Neural cell (in vitro differentiated cells): Measurements from ENCODE around the gene ZXDC. TPM values are rescaled to one million over a fixed set of nuclear protein-coding genes. Genes with fewer than 3 reads are reported as not detected.

ENCODE experiments used
- H2AFZ ChIP-seq: fragments of 200-600, 300-800 bp; sonication (generic), shearing (Covaris generic); 2 replicates; pipeline ENCODE4 v1.6.0; 2014; ENCODE audit warnings: low read depth, mild to moderate bottlenecking, antibody characterized with exemption, low read length, moderate library complexity
- H3F3A ChIP-seq: fragments of 200-600 bp; shearing (Covaris generic); 2 replicates; pipeline ENCODE4 v1.6.1; 2016; ENCODE audit warnings: mild to moderate bottlenecking, moderate library complexity, mixed read lengths, antibody characterized with exemption, low read length; ENCODE audit not compliant: insufficient read depth, poor library complexity, severe bottlenecking
- H3K27ac ChIP-seq: fragments of 200-600, 300-800 bp; sonication (generic), shearing (Covaris generic); 2 replicates; pipeline ENCODE4 v1.5.1; 2014; ENCODE audit warnings: mild to moderate bottlenecking, low read length, moderate library complexity
- H3K27me3 ChIP-seq: fragments of 300-800, 200-600 bp; sonication (generic), shearing (Covaris generic); 2 replicates; pipeline ENCODE4 v1.6.0; 2014; ENCODE audit warnings: mild to moderate bottlenecking, low read depth, low read length, moderate library complexity; ENCODE audit not compliant: insufficient read depth
- H3K36me3 ChIP-seq: fragments of 300-800, 200-600 bp; sonication (generic), shearing (Covaris generic); 2 replicates; pipeline ENCODE4 v1.5.1; 2014; ENCODE audit warnings: mild to moderate bottlenecking, antibody characterized with exemption, low read length, moderate library complexity; ENCODE audit not compliant: insufficient read depth
- H3K4me2 ChIP-seq: fragments of 300-800, 200-600 bp; sonication (generic), shearing (Covaris generic); 2 replicates; pipeline ENCODE4 v1.6.0; 2014; ENCODE audit warnings: mild to moderate bottlenecking, low read length
- H3K4me3 ChIP-seq: fragments of 300-800, 200-600 bp; sonication (generic), shearing (Covaris generic); 2 replicates; pipeline ENCODE4 v1.5.1; 2014; ENCODE audit warnings: mild to moderate bottlenecking, low read length, moderate library complexity
- H3K79me2 ChIP-seq: fragments of 200-600 bp; shearing (Covaris generic); replicated peaks from 2 replicates; pipeline ENCODE4 v1.6.0; 2014; ENCODE audit warnings: mild to moderate bottlenecking, low read length, moderate library complexity; ENCODE audit not compliant: insufficient read depth
- H3K9ac ChIP-seq: fragments of 300-800, 200-600 bp; sonication (generic), shearing (Covaris generic); 2 replicates; pipeline ENCODE4 v1.6.1; 2016; ENCODE audit warnings: mild to moderate bottlenecking, low read length, mixed read lengths
- H3K9me2 ChIP-seq: fragments of 200-600 bp; shearing (Covaris generic); 2 replicates; pipeline ENCODE4 v1.6.1; 2016; ENCODE audit warnings: mild to moderate bottlenecking, low read length, mixed read lengths; ENCODE audit not compliant: insufficient read depth
- H3K9me3 ChIP-seq: fragments of 200-600, 300-800 bp; sonication (generic), shearing (Covaris generic); 2 replicates; pipeline ENCODE4 v1.6.1; 2016; ENCODE audit warnings: mild to moderate bottlenecking, mixed run types, low read length, moderate library complexity, mixed read lengths
- H4K20me1 ChIP-seq: fragments of 200-600 bp; shearing (Covaris generic); 2 replicates; pipeline ENCODE4 v1.6.1; 2016; ENCODE audit warnings: mild to moderate bottlenecking, mixed run types; ENCODE audit not compliant: insufficient read depth
- EP300 ChIP-seq: fragments of 450-650 bp; conservative IDR thresholded peaks from 2 replicates; pipeline ENCODE4 v1.6.1; 2014; ENCODE audit warnings: antibody characterized with exemption, mild to moderate bottlenecking, moderate library complexity; ENCODE audit not compliant: poor library complexity, severe bottlenecking
- EZH2 ChIP-seq: fragments of 200-600, 300-800 bp; shearing (Covaris generic), sonication (generic); IDR thresholded peaks from 2 replicates; pipeline ENCODE4 v1.6.1; 2014; ENCODE audit warnings: antibody characterized with exemption, low read length, borderline replicate concordance, mild to moderate bottlenecking; ENCODE audit not compliant: insufficient read depth, poor library complexity, severe bottlenecking
- MXI1 ChIP-seq: fragments of 450-650 bp; conservative IDR thresholded peaks from 2 replicates; pipeline ENCODE4 v1.6.1; 2014; ENCODE audit warnings: antibody characterized with exemption, mild to moderate bottlenecking; ENCODE audit not compliant: poor library complexity, severe bottlenecking
- POLR2AphosphoS5 ChIP-seq: IDR thresholded peaks from 2 replicates; pipeline ENCODE4 v1.6.1; 2012
- RAD21 ChIP-seq: fragments of 450-650 bp; conservative IDR thresholded peaks from 2 replicates; pipeline ENCODE4 v1.6.1; 2014; ENCODE audit warnings: antibody characterized with exemption, mild to moderate bottlenecking, moderate library complexity
- SMC3 ChIP-seq: fragments of 450-650 bp; conservative IDR thresholded peaks from 2 replicates; pipeline ENCODE4 v1.6.1; 2014; ENCODE audit warnings: antibody characterized with exemption, mild to moderate bottlenecking, moderate library complexity; ENCODE audit not compliant: poor library complexity
- TAF1 ChIP-seq: IDR thresholded peaks from 2 replicates; pipeline ENCODE4 v1.6.1; 2012; ENCODE audit warnings: low read depth
- polyA plus RNA-seq: library from polyadenylated mRNA; depleted of rRNA; stranded (reverse); fragments of >200 nt; gene quantifications from 2 replicates; pipeline ENCODE4 v1.2.3, GENCODE V29; 2014
- TF ChIP-seq, protein P1 (sequence below): fragments of 450-650 bp; IDR thresholded peaks from 2 replicates; pipeline ENCODE4 v1.5.1; 2014; ENCODE audit warnings: antibody characterized with exemption, mild to moderate bottlenecking, moderate library complexity; ENCODE audit not compliant: poor library complexity, severe bottlenecking
- TF ChIP-seq, protein P2 (sequence below): IDR thresholded peaks from 2 replicates; pipeline ENCODE4 v1.6.1; 2012; ENCODE audit warnings: borderline replicate concordance

The ZXDC gene
- polyA plus RNA-seq, 1 donor from 2014 or later, result 22.2 TPM

DNA sequence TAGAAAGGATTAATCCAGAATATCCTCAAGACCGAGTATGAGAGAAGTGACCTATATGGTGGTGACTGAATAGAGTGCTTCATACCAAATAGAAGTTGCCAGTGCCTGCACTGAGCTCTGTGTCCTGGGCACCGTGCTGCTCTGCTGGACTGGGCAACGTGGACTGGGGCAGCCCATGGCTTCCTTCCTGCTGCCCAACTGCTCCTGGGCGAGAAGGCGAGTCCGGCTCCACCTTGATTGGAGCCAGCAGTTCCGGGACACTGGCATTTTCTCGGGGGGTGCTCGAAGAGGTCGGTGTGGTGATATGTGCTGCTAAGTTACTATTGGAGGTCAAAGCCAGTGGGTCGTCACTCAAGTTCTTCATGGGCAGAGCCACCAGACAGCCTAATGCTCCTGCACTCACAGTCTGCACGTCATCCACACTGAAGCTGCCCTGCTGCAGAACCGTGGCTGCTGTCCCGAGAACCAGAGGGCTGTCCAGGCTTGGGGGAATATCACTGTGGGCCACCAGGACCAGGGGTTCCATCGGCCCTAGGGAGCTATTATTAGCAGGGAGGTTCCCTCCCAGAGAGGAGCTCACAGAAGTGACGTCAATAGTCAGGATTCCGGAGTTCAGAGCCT is 14.1 kb downstream of the ZXDC start:
- Histone ChIP-seq H3K9me3 (no peaks in the 10 kb centered on the region), H3K4me3 (no peak overlapping the region), H3K27ac (no peak overlapping the region), H4K20me1 (peaks cover 9% of the 10 kb centered on the region), H3K9me2 (no peaks in the 10 kb centered on the region), H3K36me3 (peaks cover 10% of the 10 kb centered on the region), H3K27me3 (no peaks in the 10 kb centered on the region), H2AFZ (no peak overlapping the region), H3F3A (no peaks in the 10 kb centered on the region), H3K9ac (no peak overlapping the region), H3K79me2 (peaks cover 16% of the 10 kb centered on the region), H3K4me2 (no peak overlapping the region)
- no peak for TF ChIP-seq POLR2AphosphoS5
- TF ChIP-seq RAD21, result no peak
- no peak for TF ChIP-seq EZH2
- TF ChIP-seq TAF1, result no peak
- TF ChIP-seq EP300, result no peak
- TF ChIP-seq MXI1, result no peak
- no peak for TF ChIP-seq SMC3
- TF ChIP-seq, protein P1, sequence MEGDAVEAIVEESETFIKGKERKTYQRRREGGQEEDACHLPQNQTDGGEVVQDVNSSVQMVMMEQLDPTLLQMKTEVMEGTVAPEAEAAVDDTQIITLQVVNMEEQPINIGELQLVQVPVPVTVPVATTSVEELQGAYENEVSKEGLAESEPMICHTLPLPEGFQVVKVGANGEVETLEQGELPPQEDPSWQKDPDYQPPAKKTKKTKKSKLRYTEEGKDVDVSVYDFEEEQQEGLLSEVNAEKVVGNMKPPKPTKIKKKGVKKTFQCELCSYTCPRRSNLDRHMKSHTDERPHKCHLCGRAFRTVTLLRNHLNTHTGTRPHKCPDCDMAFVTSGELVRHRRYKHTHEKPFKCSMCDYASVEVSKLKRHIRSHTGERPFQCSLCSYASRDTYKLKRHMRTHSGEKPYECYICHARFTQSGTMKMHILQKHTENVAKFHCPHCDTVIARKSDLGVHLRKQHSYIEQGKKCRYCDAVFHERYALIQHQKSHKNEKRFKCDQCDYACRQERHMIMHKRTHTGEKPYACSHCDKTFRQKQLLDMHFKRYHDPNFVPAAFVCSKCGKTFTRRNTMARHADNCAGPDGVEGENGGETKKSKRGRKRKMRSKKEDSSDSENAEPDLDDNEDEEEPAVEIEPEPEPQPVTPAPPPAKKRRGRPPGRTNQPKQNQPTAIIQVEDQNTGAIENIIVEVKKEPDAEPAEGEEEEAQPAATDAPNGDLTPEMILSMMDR, result no peak
- TF ChIP-seq, protein P2, sequence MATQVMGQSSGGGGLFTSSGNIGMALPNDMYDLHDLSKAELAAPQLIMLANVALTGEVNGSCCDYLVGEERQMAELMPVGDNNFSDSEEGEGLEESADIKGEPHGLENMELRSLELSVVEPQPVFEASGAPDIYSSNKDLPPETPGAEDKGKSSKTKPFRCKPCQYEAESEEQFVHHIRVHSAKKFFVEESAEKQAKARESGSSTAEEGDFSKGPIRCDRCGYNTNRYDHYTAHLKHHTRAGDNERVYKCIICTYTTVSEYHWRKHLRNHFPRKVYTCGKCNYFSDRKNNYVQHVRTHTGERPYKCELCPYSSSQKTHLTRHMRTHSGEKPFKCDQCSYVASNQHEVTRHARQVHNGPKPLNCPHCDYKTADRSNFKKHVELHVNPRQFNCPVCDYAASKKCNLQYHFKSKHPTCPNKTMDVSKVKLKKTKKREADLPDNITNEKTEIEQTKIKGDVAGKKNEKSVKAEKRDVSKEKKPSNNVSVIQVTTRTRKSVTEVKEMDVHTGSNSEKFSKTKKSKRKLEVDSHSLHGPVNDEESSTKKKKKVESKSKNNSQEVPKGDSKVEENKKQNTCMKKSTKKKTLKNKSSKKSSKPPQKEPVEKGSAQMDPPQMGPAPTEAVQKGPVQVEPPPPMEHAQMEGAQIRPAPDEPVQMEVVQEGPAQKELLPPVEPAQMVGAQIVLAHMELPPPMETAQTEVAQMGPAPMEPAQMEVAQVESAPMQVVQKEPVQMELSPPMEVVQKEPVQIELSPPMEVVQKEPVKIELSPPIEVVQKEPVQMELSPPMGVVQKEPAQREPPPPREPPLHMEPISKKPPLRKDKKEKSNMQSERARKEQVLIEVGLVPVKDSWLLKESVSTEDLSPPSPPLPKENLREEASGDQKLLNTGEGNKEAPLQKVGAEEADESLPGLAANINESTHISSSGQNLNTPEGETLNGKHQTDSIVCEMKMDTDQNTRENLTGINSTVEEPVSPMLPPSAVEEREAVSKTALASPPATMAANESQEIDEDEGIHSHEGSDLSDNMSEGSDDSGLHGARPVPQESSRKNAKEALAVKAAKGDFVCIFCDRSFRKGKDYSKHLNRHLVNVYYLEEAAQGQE, result no peak

DNA sequence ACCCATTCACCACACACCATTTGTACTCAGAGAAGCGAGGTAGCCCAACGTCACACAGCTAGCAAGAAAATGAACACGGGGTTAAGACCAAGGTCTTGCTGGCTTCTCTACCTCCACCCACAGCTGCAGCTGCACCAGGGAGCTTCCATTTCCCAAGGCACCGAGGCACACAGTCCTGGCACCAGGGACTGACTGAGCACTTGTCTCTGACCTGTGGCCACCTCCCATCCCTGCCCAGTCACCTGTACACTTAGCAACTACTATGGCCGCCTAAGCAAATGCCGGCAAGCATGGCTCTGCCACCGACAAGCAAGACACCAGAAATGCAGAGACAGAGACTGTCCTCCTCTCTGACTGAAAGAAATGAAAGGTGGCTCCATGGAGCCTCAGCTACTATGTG is 15.3 kb downstream of the ZXDC start:
- H4K20me1 ChIP-seq, result peaks cover 9% of the 10 kb centered on the region
- H3K36me3 ChIP-seq, result peaks cover 13% of the 10 kb centered on the region
- no peaks in the 10 kb centered on the region for H3K27me3 ChIP-seq
- TF ChIP-seq, protein P1, result no peak
- TF ChIP-seq TAF1, result no peak
- no peak for TF ChIP-seq POLR2AphosphoS5
- TF ChIP-seq MXI1, result no peak
- TF ChIP-seq, protein P2, result no peak
- TF ChIP-seq SMC3, result no peak
- no peak overlapping the region for H3K9ac ChIP-seq
- no peak overlapping the region for H3K4me3 ChIP-seq
- no peaks in the 10 kb centered on the region for H3K9me3 ChIP-seq
- no peak overlapping the region for H3K27ac ChIP-seq
- no peak overlapping the region for H2AFZ ChIP-seq
- peaks cover 16% of the 10 kb centered on the region for H3K79me2 ChIP-seq
- H3K4me2 ChIP-seq, result no peak overlapping the region
- no peaks in the 10 kb centered on the region for H3F3A ChIP-seq
- no peaks in the 10 kb centered on the region for H3K9me2 ChIP-seq
